OCI-LY1 (cell line): ENCODE measurements around the gene RNASEH2B.

Experiments used
- H2AFZ ChIP-seq: fragments of 200-600 bp; sonication (generic), shearing (Covaris generic); 2 replicates; pipeline ENCODE4 v1.6.0; 2014; ENCODE audit warnings: antibody characterized with exemption, mild to moderate bottlenecking, low read length
- H3F3A ChIP-seq: fragments of 200-600 bp; sonication (generic), shearing (Covaris generic); 2 replicates; pipeline ENCODE4 v1.6.0; 2014; ENCODE audit warnings: mild to moderate bottlenecking, antibody characterized with exemption, low read length, moderate library complexity; ENCODE audit not compliant: insufficient read depth
- H3K27ac ChIP-seq: fragments of 200-600 bp; sonication (generic); 2 replicates; pipeline ENCODE4 v1.5.1; 2014; ENCODE audit warnings: low read length, mixed run types, mild to moderate bottlenecking, low read depth; ENCODE audit not compliant: poor library complexity, severe bottlenecking
- H3K27me3 ChIP-seq: fragments of 200-600 bp; sonication (generic); 2 replicates; pipeline ENCODE4 v1.6.0; 2014; ENCODE audit warnings: antibody characterized with exemption, mild to moderate bottlenecking, low read length, moderate library complexity; ENCODE audit not compliant: insufficient read depth
- H3K36me3 ChIP-seq: fragments of 200-600 bp; sonication (generic); 2 replicates; pipeline ENCODE4 v1.6.1; 2014; ENCODE audit warnings: mild to moderate bottlenecking, antibody characterized with exemption, low read length, moderate library complexity, mixed read lengths; ENCODE audit not compliant: insufficient read depth
- H3K4me1 ChIP-seq: fragments of 200-600 bp; sonication (generic); 2 replicates; pipeline ENCODE4 v1.5.1; 2014; ENCODE audit warnings: mild to moderate bottlenecking, low read length, moderate library complexity; ENCODE audit not compliant: insufficient read depth, severe bottlenecking
- H3K4me2 ChIP-seq: fragments of 200-600 bp; sonication (generic), shearing (Covaris generic); 2 replicates; pipeline ENCODE4 v1.6.1; 2014; ENCODE audit warnings: low read length
- H3K4me3 ChIP-seq: fragments of 200-600 bp; sonication (generic); 2 replicates; pipeline ENCODE4 v1.5.1; 2014; ENCODE audit warnings: low read length, low read depth, mild to moderate bottlenecking, mixed read lengths; ENCODE audit not compliant: poor library complexity, severe bottlenecking
- H3K79me2 ChIP-seq: fragments of 200-600 bp; shearing (Covaris generic); 2 replicates; pipeline ENCODE4 v1.6.1; 2016; ENCODE audit warnings: mixed run types, low read length, mixed read lengths; ENCODE audit not compliant: insufficient read depth
- H3K9ac ChIP-seq: fragments of 200-600 bp; sonication (generic), shearing (Covaris generic); 2 replicates; pipeline ENCODE4 v1.6.1; 2014; ENCODE audit warnings: mild to moderate bottlenecking, low read length, mixed read lengths
- H3K9me2 ChIP-seq: fragments of 200-600 bp; sonication (generic), shearing (Covaris generic); 2 replicates; pipeline ENCODE4 v1.6.1; 2014; ENCODE audit warnings: low read depth, mild to moderate bottlenecking, low read length, mixed read lengths
- H3K9me3 ChIP-seq: fragments of 200-600 bp; shearing (Covaris generic); 2 replicates; pipeline ENCODE4 v1.6.1; 2014; ENCODE audit warnings: low read length, mixed read lengths
- H4K20me1 ChIP-seq: fragments of 200-600 bp; sonication (generic), shearing (Covaris generic); 2 replicates; pipeline ENCODE4 v1.6.0; 2016; ENCODE audit warnings: mild to moderate bottlenecking, low read length; ENCODE audit not compliant: insufficient read depth
- CTCF ChIP-seq: fragments of 200-600 bp; sonication (generic), shearing (Covaris generic); IDR thresholded peaks from 2 replicates; pipeline ENCODE4 v1.5.1; 2017; ENCODE audit warnings: mild to moderate bottlenecking, antibody characterized with exemption, low read length, moderate library complexity, mixed read lengths
- EZH2 ChIP-seq: fragments of 200-600 bp; sonication (generic), shearing (Covaris generic); IDR thresholded peaks from 2 replicates; pipeline ENCODE4 v1.8.0; 2017; ENCODE audit warnings: borderline replicate concordance, mixed run types, mild to moderate bottlenecking, antibody characterized with exemption, low read length, moderate library complexity, mixed read lengths

The RNASEH2B gene

GRCh38 chr13:50936679-50937078 lies 27.1 kb downstream of the RNASEH2B start:
- H4K20me1 ChIP-seq = no peaks in the 10 kb centered on the region
- H3K4me2 ChIP-seq = no peak overlapping the region
- no peak overlapping the region for H3K4me3 ChIP-seq
- H3K36me3 ChIP-seq = peaks cover 85% of the 10 kb centered on the region
- H3K27me3 ChIP-seq = no peaks in the 10 kb centered on the region
- no peak overlapping the region for H3K27ac ChIP-seq
- no peaks in the 10 kb centered on the region for H3K9me2 ChIP-seq
- TF ChIP-seq EZH2 (no peak), CTCF (no peak)
- H3K9me3 ChIP-seq = 0 out of 2 replicates have a peak, but pooled peaks cover 4% of the 10 kb centered on the region
- H2AFZ ChIP-seq = no peak overlapping the region
- no peak overlapping the region for H3K9ac ChIP-seq
- H3K79me2 ChIP-seq = no peaks in the 10 kb centered on the region
- H3F3A ChIP-seq = no peaks in the 10 kb centered on the region
- no peaks in the 10 kb centered on the region for H3K4me1 ChIP-seq

GRCh38 chr13:50940509-50940908 lies 30.9 kb downstream of the RNASEH2B start:
- Histone ChIP-seq H4K20me1 (no peaks in the 10 kb centered on the region), H3F3A (no peaks in the 10 kb centered on the region), H3K9me2 (no peaks in the 10 kb centered on the region), H3K4me2 (no peak overlapping the region), H3K4me3 (no peak overlapping the region), H3K4me1 (no peaks in the 10 kb centered on the region), H3K27me3 (no peaks in the 10 kb centered on the region), H3K9me3 (0 out of 2 replicates have a peak, but pooled peaks cover 4% of the 10 kb centered on the region), H3K9ac (no peak overlapping the region), H3K27ac (no peak overlapping the region), H3K36me3 (peaks cover 69% of the 10 kb centered on the region), H2AFZ (no peak overlapping the region), H3K79me2 (no peaks in the 10 kb centered on the region)
- TF ChIP-seq EZH2 (no peak), CTCF (no peak)

- Histone ChIP-seq H3K9me3 (0 out of 2 replicates have a peak, but pooled peaks cover 4% of the 10 kb centered on the region), H3K27me3 (no peaks in the 10 kb centered on the region), H3K9ac (no peak overlapping the region), H4K20me1 (no peaks in the 10 kb centered on the region), H3K4me3 (no peak overlapping the region), H2AFZ (no peak overlapping the region), H3K27ac (no peak overlapping the region), H3K79me2 (no peaks in the 10 kb centered on the region), H3K4me1 (no peaks in the 10 kb centered on the region), H3K4me2 (no peak overlapping the region), H3F3A (no peaks in the 10 kb centered on the region), H3K9me2 (no peaks in the 10 kb centered on the region), H3K36me3 (peaks cover 67% of the 10 kb centered on the region)
- TF ChIP-seq EZH2 (no peak), CTCF (no peak)
Observed at GRCh38 chr13:50941146-50941545, 31.6 kb downstream of the RNASEH2B start.
